HCT116 (cell line): ENCODE data around the gene PIBF1. TPM values are rescaled to one million over a fixed set of nuclear protein-coding genes. Genes with fewer than 3 reads are reported as not detected.

Experiments used
- ATAC-seq: fragments of 200-7000 bp; cut with Tn5 transposase; 2 replicates; pipeline ENCODE4 v1.9.1; 2020; ENCODE audit warnings: mild to moderate bottlenecking, moderate library complexity
- BruUV-seq: library from RNA; stranded (reverse); fragments of 400-500 nt; replicated peaks from 2 replicates; lab custom pipeline; 2021; lab: Mats Ljungman, UMichigan
- CTCF ChIA-PET: fragments of 300-600 bp; sonication (Branson Sonifier 250); formaldehyde crosslinking; loops from one replicate; lab custom pipeline; 2021; ENCODE audit warnings: antibody characterized with exemption; lab: Charles Lee
- POLR2A ChIA-PET: fragments of 300-600, 350-600 bp; sonication (Branson Sonifier 250); formaldehyde crosslinking; loops from one replicate; lab custom pipeline; 2021; ENCODE audit warnings: antibody characterized with exemption; lab: Charles Lee
- RAD21 ChIA-PET, 2 experiments: fragments of 300-600 bp; sonication (Branson Sonifier 250); formaldehyde crosslinking; loops; one replicate each; lab custom pipeline; 2023; ENCODE audit warnings: low total read pairs in 2 of 2; ENCODE audit not compliant: uncharacterized antibody in 2 of 2, unreplicated experiment in 2 of 2, low non-redundant PET in 1 of 2; lab: Charles Lee
- DNase-seq: peaks from one replicate; pipeline ENCODE4 v3.0.0-alpha.2; 2010; ENCODE audit warnings: low read depth, low spot score
- H2AFZ ChIP-seq: fragments of 200-600 bp; shearing (Covaris generic), sonication (generic); 2 replicates; pipeline ENCODE4 v1.6.1; 2017; ENCODE audit warnings: low read depth, mixed run types, mixed read lengths, antibody characterized with exemption, low read length; ENCODE audit not compliant: poor library complexity, severe bottlenecking
- H3K27ac ChIP-seq: 2 replicates; pipeline ENCODE4 v1.5.1; 2012; ENCODE audit warnings: low read depth, low read length
- H3K27me3 ChIP-seq: fragments of 200-600 bp; sonication (generic); 2 replicates; pipeline ENCODE4 v1.6.1; 2016; ENCODE audit warnings: mixed run types, low read length, mixed read lengths; ENCODE audit not compliant: insufficient read depth
- H3K36me3 ChIP-seq, 2 experiments: fragments of 200-500 bp in 1 of 2; fragments of 200-600 bp in 1 of 2; sonication (Bioruptor generic) in 1 of 2; sonication (generic) in 1 of 2; 2 replicates each; pipeline versions ENCODE4 v1.5.1 to v1.6.1; 2014 to 2016; ENCODE audit warnings: low read length in 2 of 2, inconsistent platforms in 1 of 2, mixed read lengths in 1 of 2, mixed run types in 1 of 2; ENCODE audit not compliant: insufficient read depth in 2 of 2, control insufficient read depth in 1 of 2
- H3K4me1 ChIP-seq, 2 experiments: fragments of 200-600 bp in 1 of 2; sonication (generic) in 1 of 2; 2 replicates each; pipeline versions ENCODE4 v1.5.1 to v1.6.1; 2012 to 2017; ENCODE audit warnings: low read length in 2 of 2, inconsistent platforms in 1 of 2, mild to moderate bottlenecking in 1 of 2, mixed read lengths in 1 of 2, mixed run types in 1 of 2, moderate library complexity in 1 of 2; ENCODE audit not compliant: insufficient read depth in 2 of 2, control insufficient read depth in 1 of 2
- H3K4me2 ChIP-seq: fragments of 200-600 bp; sonication (generic); 2 replicates; pipeline ENCODE4 v1.6.1; 2017; ENCODE audit warnings: mixed run types, low read length, mixed read lengths
- H3K4me3 ChIP-seq, 2 experiments: fragments of 200-600 bp in 1 of 2; sonication (generic) in 1 of 2; replicated peaks in 1 of 2; 2 replicates each; pipeline ENCODE4 v1.5.1; 2011 to 2016; ENCODE audit warnings: low read length in 2 of 2, control low read depth in 1 of 2, low read depth in 1 of 2, mild to moderate bottlenecking in 1 of 2, mixed read lengths in 1 of 2, mixed run types in 1 of 2
- H3K79me2 ChIP-seq: fragments of 200-600 bp; sonication (generic); 2 replicates; pipeline ENCODE4 v1.6.1; 2017; ENCODE audit warnings: mild to moderate bottlenecking, mixed run types, low read length, moderate library complexity, mixed read lengths; ENCODE audit not compliant: insufficient read depth
- H3K9ac ChIP-seq: fragments of 200-600 bp; sonication (generic); 2 replicates; pipeline ENCODE4 v1.6.1; 2016; ENCODE audit warnings: low read length, mixed read lengths
- H3K9me2 ChIP-seq: fragments of 200-600 bp; sonication (generic), shearing (Covaris generic); 2 replicates; pipeline ENCODE4 v1.6.1; 2017; ENCODE audit warnings: mixed run types, mild to moderate bottlenecking, moderate library complexity; ENCODE audit not compliant: insufficient read depth
- H3K9me3 ChIP-seq, 2 experiments: fragments of 200-500 bp in 1 of 2; fragments of 200-600 bp in 1 of 2; sonication (Bioruptor generic) in 1 of 2; sonication (generic) in 1 of 2; 2 replicates each; pipeline ENCODE4 v1.6.1; 2014 to 2017; ENCODE audit warnings: low read length in 2 of 2, mixed read lengths in 2 of 2, inconsistent platforms in 1 of 2, low read depth in 1 of 2, mild to moderate bottlenecking in 1 of 2, mixed run types in 1 of 2, moderate library complexity in 1 of 2; ENCODE audit not compliant: control insufficient read depth in 1 of 2, insufficient read depth in 1 of 2
- H4K20me1 ChIP-seq: fragments of 200-600 bp; sonication (generic), shearing (Covaris generic); 2 replicates; pipeline ENCODE4 v1.6.1; 2017; ENCODE audit warnings: mixed run types, mild to moderate bottlenecking, moderate library complexity; ENCODE audit not compliant: insufficient read depth
- CBX3 ChIP-seq: IDR thresholded peaks from 2 replicates; pipeline ENCODE4 v1.6.1; 2012; ENCODE audit warnings: low read depth
- CEBPB ChIP-seq: IDR thresholded peaks from 2 replicates; pipeline ENCODE4 v1.6.1; 2012; ENCODE audit warnings: low read depth
- CTCF ChIP-seq, 3 experiments: fragments of 200-600 bp in 1 of 3; sonication (generic) in 1 of 3; IDR thresholded peaks in 2 of 3; conservative IDR thresholded peaks in 1 of 3; 2 replicates each; pipeline ENCODE4 v1.5.1; 2012 to 2017; ENCODE audit warnings: low read depth in 2 of 3, low read length in 2 of 3, antibody characterized with exemption in 1 of 3, borderline replicate concordance in 1 of 3, control low read depth in 1 of 3, mild to moderate bottlenecking in 1 of 3, mixed read lengths in 1 of 3, mixed run types in 1 of 3, moderate library complexity in 1 of 3; ENCODE audit not compliant: insufficient read depth in 1 of 3
- EGR1 ChIP-seq: IDR thresholded peaks from 2 replicates; pipeline ENCODE4 v1.6.1; 2012; ENCODE audit warnings: low read depth
- ELF1 ChIP-seq: IDR thresholded peaks from 2 replicates; pipeline ENCODE4 v1.6.1; 2012; ENCODE audit warnings: low read depth, borderline replicate concordance
- EZH2phosphoT487 ChIP-seq: fragments of 200-600 bp; IDR thresholded peaks from 2 replicates; pipeline ENCODE4 v1.6.1; 2018; ENCODE audit warnings: antibody characterized with exemption, borderline replicate concordance
- JUND ChIP-seq: IDR thresholded peaks from 2 replicates; pipeline ENCODE4 v1.6.1; 2012
- MAX ChIP-seq: IDR thresholded peaks from 2 replicates; pipeline ENCODE4 v1.6.1; 2012
- POLR2AphosphoS5 ChIP-seq: IDR thresholded peaks from 2 replicates; pipeline ENCODE4 v1.6.1; 2011; ENCODE audit warnings: mild to moderate bottlenecking, low read depth, low read length, moderate library complexity
- SRF ChIP-seq: IDR thresholded peaks from 2 replicates; pipeline ENCODE4 v1.6.1; 2012; ENCODE audit warnings: low read depth
- YY1 ChIP-seq: IDR thresholded peaks from 2 replicates; pipeline ENCODE4 v1.6.1; 2011; ENCODE audit warnings: low read length, low read depth, moderate library complexity, mild to moderate bottlenecking; ENCODE audit not compliant: insufficient replicate concordance; ENCODE audit errors: extremely low read depth
- ZBTB33 ChIP-seq: IDR thresholded peaks from 2 replicates; pipeline ENCODE4 v1.6.1; 2011; ENCODE audit warnings: mild to moderate bottlenecking, low read length, moderate library complexity; ENCODE audit not compliant: insufficient replicate concordance; ENCODE audit errors: extremely low read depth
- intact Hi-C: fragments of 100-400 bp; cut with micrococcal nuclease; formaldehyde crosslinking; loops from 2 replicates; pipeline ENCODE4 v1.10.0; 2022
- total RNA-seq: library from RNA; stranded (reverse); gene quantifications from one replicate; pipeline ENCODE4 v1.2.1, GENCODE V29; 2021; ENCODE audit not compliant: unreplicated experiment

PIBF1 gene
- total RNA-seq, 1 experiment from 2014 or later = 21.1 TPM

GRCh38 chr13:72820156-72820897, 38.4 kb downstream of the PIBF1 start:
- no peaks in the 10 kb centered on the region for H3K4me1 ChIP-seq
- no peaks in the 10 kb centered on the region for H3K27me3 ChIP-seq
- POLR2A ChIA-PET = no interaction called here
- H3K9me2 ChIP-seq = no peaks in the 10 kb centered on the region
- ATAC-seq (no peak), DNase-seq (no peak)
- no peak overlapping the region for H3K9ac ChIP-seq
- H3K4me2 ChIP-seq = no peak overlapping the region
- no TSS peak for BruUV-seq
- 0 out of 4 replicates have a peak, but pooled peaks cover 0 to 2% of the 10 kb centered on the region in 2 experiments for H3K36me3 ChIP-seq
- H4K20me1 ChIP-seq = no peaks in the 10 kb centered on the region
- TF ChIP-seq CEBPB = no peak
- no peak for TF ChIP-seq POLR2AphosphoS5
- no peak for TF ChIP-seq ELF1
- no peak for TF ChIP-seq MAX
- TF ChIP-seq SRF = no peak
- TF ChIP-seq CBX3 = no peak
- TF ChIP-seq JUND = no peak
- no peak for TF ChIP-seq EZH2phosphoT487
- no peak for TF ChIP-seq EGR1
- TF ChIP-seq ZBTB33 = no peak
- TF ChIP-seq CTCF (IDR thresholded peaks at IDR 0.05 in 2 of 3, conservative IDR thresholded peaks at IDR 0.05 in 1 of 3; ENCODE audit: borderline replicate concordance in 1 of 3, insufficient read depth in 1 of 3, low read depth in 2 of 3, low read length in 2 of 3) = no peak
- no peak for TF ChIP-seq YY1
- H3K27ac ChIP-seq = no peak overlapping the region
- RAD21 ChIA-PET = no interaction called here
- H3K9me3 ChIP-seq = no peaks in the 10 kb centered on the region
- no peak overlapping the region for H3K4me3 ChIP-seq
- H3K79me2 ChIP-seq = no peaks in the 10 kb centered on the region
- intact Hi-C loops = no loop called here
- no peak overlapping the region for H2AFZ ChIP-seq
- CTCF ChIA-PET = no interaction called here
